ENCODE measurements around the gene CCDC182.

CCDC182 gene

GRCh38 chr17:57696050-57696449 is 49.0 kb downstream of the CCDC182 start:
- ChIA-PET CTCF (interaction anchor here (1.4 to 1.9 kb wide), 2 partner anchors 11 to 98 kb away, joined by 3 to 11 read pairs; no protein-coding TSS in a partner anchor), POLR2A (no interaction called here)
- TF ChIP-seq CTCF (IDR thresholded peaks at IDR 0.05; ENCODE audit: insufficient read depth, low read length, missing control alignments) = no peak
- no peak overlapping the region for H3K4me3 ChIP-seq (ENCODE audit: low read depth, low read length)
- DNase-seq (ENCODE audit: low read depth, low spot score) = no peak

Measured in AG04449 (cell line).